Mesodermal cell (in vitro differentiated cells): ENCODE data around the gene C1orf210.

ENCODE experiments used
- H3K27ac ChIP-seq: 2 replicates; pipeline ENCODE4 v1.7.0; 2013; ENCODE audit warnings: mild to moderate bottlenecking, low read depth, low read length, moderate library complexity; ENCODE audit not compliant: severe bottlenecking
- H3K36me3 ChIP-seq: 2 replicates; pipeline ENCODE4 v1.7.1; 2013; ENCODE audit warnings: mild to moderate bottlenecking, low read length, moderate library complexity; ENCODE audit not compliant: control insufficient read depth, insufficient read depth
- H3K4me1 ChIP-seq: one replicate; pipeline ENCODE4 v1.7.1; 2013; ENCODE audit warnings: mild to moderate bottlenecking, low read length; ENCODE audit not compliant: insufficient read depth, control insufficient read depth, poor library complexity, severe bottlenecking
- H3K4me3 ChIP-seq: 2 replicates; pipeline ENCODE4 v1.7.0; 2013; ENCODE audit warnings: low read length, control low read depth, mild to moderate bottlenecking; ENCODE audit not compliant: insufficient read depth, poor library complexity, severe bottlenecking; ENCODE audit errors: extremely low read depth
- H3K9me3 ChIP-seq: 2 replicates; pipeline ENCODE4 v1.7.1; 2013; ENCODE audit warnings: mild to moderate bottlenecking, low read length, moderate library complexity; ENCODE audit not compliant: control insufficient read depth
- WGBS, 2 experiments: methylation state at CpG; one replicate each; pipeline ENCODE4 v1.1.5; 2013; ENCODE audit warnings: missing lambda C conversion rate in 2 of 2; ENCODE audit not compliant: insufficient coverage in 2 of 2; 5-methylcytosine and 5-hydroxymethylcytosine counted together

C1orf210 gene

DNA sequence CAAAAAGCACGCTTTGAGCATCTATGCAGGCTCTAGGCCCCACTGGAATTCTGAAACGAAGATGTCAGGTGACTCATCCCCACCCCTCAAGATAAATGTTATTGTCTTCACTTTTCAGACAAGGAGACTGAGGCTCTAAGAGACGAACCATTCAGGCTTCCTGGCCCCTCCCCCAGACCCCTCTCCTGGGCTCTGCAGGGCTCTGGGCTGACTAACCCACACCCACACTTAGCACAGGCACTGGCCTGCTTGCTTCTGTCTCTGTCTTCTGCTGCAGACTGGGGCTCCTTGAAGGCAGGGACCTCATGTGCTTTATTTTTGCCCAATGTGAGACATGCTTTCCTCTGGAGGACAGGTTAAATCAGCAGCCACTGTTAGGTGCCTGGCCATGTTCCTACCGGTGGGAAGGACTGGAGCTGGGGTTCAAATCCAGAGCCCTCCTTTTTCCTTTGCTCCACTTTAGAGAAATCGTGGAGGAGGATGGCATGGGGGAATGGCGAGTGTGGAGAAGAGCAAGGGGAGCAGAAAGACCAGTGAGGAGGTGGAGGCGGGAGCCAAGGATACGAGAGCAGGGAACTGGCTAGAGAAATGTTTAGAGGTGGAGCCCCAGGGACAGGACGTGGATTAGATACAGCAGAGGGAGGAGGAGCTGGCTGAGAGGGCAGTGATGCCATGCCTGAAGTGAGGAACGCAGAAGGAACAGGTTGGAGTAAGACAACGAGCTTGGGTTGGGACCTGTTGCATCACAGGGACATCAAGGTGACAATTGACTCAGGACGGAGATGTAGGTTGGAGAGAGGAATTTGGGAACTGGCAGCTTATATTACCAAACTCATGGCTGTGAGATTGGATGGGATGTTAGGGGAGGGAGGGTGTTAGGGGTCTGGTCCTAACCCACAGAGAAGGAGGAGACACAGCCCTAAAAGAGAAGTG, 13.9 kb downstream of the C1orf210 start:
- no peak overlapping the region for H3K27ac ChIP-seq
- no peaks in the 10 kb centered on the region for H3K36me3 ChIP-seq
- no peak overlapping the region for H3K4me3 ChIP-seq
- H3K4me1 ChIP-seq = peaks cover 15% of the 10 kb centered on the region
- 68 to 76% methylated on average over 11 of the region's 12 CpGs for WGBS, 2 experiments
- H3K9me3 ChIP-seq = peaks cover 4% of the 10 kb centered on the region

- Histone ChIP-seq H3K4me3 (peak overlapping the region; percentile 16), H3K36me3 (no peaks in the 10 kb centered on the region), H3K9me3 (peaks cover 5% of the 10 kb centered on the region), H3K4me1 (peaks cover 15% of the 10 kb centered on the region), H3K27ac (no peak overlapping the region)
- 32 to 37% methylated on average over 18 to 25 of the region's 29 CpGs for WGBS, 2 experiments
Observed at GRCh38 chr1:43270421-43271095, 14.8 kb downstream of the C1orf210 start.

DNA sequence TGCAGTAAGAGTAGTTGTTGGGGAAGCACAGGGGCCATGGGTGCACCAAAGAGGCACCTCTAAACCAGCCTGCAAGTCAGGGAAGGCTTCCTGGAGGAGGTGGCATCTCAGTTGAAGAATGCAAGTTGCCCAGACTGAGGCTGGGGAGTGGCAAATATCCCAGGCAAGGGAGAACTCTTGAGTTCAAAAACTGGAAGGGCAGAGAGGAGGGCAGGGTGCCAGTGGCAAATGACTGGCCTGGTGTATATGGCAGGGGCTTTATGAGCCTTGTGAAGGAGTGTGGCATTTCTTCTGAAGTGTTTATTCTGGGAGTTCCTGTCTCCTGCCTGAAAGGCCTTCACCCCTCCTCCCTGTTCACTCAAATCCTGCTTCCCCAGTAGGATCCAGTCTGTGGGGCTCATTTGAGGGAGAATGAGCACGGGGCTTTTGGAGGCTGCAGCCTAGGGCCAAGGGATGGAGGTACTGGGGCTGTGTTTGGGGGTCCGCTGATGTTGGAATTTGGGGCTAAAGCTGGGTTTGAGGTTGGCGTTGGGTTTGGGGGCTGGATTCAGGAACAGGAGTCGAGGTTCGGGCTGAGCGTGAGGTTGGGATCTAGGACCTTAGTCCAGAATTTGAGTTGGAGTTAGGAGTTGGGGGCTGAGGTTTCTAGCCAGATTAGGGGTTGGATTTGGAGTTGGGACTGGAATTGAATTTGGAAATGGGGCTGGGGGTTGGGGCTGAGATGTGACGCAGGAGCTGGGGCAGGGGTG, 15.6 kb downstream of the C1orf210 start, which contains the start of gene TMEM125:
TMEM125 (plus strand) TSS at position 357 of the 749 bp plus-strand sequence. CDS start 2,740 bp downstream, outside the sequence.
- H3K9me3 ChIP-seq = peaks cover 12% of the 10 kb centered on the region
- no peaks in the 10 kb centered on the region for H3K36me3 ChIP-seq
- 89 to 92% methylated on average over 6 to 7 of the region's 7 CpGs for WGBS, 2 experiments
- peak within 1 kb of the TSS; percentile 16 for H3K4me3 ChIP-seq
- peaks cover 15% of the 10 kb centered on the region for H3K4me1 ChIP-seq
- no peak within 1 kb of the TSS for H3K27ac ChIP-seq

DNA sequence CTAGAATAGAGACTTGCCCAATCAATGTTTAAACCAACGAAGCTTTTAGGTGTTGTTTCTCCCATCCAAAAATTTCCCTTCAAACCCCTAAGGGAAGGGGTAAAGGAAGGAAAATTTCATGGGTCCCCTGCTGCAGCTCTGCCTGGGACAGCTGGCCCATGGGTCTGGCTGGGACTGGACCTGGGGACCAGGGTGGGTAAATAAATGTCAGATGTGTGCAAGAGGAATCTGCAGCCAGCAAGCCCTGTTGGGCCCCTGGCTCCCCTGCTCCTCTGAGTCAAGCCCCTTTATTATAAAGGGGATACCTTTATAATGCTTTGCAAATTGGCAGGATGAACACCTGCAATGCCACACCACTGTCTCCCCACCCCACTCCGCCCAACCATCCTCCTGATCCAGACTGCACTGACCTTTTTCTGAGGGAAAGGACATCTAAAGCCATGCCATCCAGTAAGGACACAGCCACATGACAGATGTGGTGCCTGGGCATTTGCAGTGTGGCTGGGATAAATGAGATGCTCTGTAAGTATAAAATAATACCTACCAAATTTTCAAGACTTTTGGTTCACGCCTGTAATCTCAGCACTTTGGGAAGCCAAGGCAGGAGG, 17.5 kb downstream of the C1orf210 start:
- Histone ChIP-seq H3K4me1 (peaks cover 15% of the 10 kb centered on the region), H3K27ac (no peak overlapping the region), H3K36me3 (no peaks in the 10 kb centered on the region), H3K9me3 (peaks cover 13% of the 10 kb centered on the region), H3K4me3 (no peak overlapping the region)
- 88 to 100% methylated on average over 1 of the region's 3 CpGs for WGBS, 2 experiments

GRCh38 chr1:43267291-43267805, 18.0 kb downstream of the C1orf210 start:
- H3K4me3 ChIP-seq = no peak overlapping the region
- H3K4me1 ChIP-seq = peaks cover 15% of the 10 kb centered on the region
- WGBS, 2 experiments = 81 to 92% methylated on average over 8 to 9 of the region's 9 CpGs
- no peaks in the 10 kb centered on the region for H3K36me3 ChIP-seq
- H3K27ac ChIP-seq = no peak overlapping the region
- peaks cover 18% of the 10 kb centered on the region for H3K9me3 ChIP-seq

DNA sequence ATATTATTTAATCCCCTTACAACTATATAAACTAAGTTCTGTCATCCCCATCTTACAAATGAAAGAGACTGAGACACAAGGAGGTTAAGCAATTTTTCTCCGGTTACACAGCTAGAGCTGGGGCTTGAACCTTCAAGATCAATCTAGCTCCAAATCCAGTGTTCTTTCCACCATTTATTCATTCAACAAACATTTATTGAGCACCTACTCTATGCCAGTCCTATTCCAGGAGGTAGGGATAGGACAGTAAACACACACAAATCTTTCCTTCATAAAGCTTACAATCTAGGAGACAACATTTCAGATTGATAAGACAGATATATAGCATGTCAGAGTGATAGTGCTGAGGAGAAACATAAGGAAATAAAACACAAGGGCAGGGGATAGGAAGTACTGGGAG, 18.5 kb downstream of the C1orf210 start:
- Histone ChIP-seq H3K4me1 (peaks cover 15% of the 10 kb centered on the region), H3K27ac (no peak overlapping the region), H3K36me3 (no peaks in the 10 kb centered on the region), H3K4me3 (no peak overlapping the region), H3K9me3 (peaks cover 20% of the 10 kb centered on the region)
- 67 to 100% methylated on average over 1 of the region's 1 CpG for WGBS, 2 experiments

GRCh38 chr1:43265431-43265830, 19.9 kb downstream of the C1orf210 start:
- Histone ChIP-seq H3K36me3 (no peaks in the 10 kb centered on the region), H3K4me3 (no peak overlapping the region), H3K27ac (no peak overlapping the region), H3K9me3 (peaks cover 26% of the 10 kb centered on the region), H3K4me1 (peaks cover 5% of the 10 kb centered on the region)
- 95 to 100% methylated on average over 1 to 4 of the region's 4 CpGs for WGBS, 2 experiments

DNA sequence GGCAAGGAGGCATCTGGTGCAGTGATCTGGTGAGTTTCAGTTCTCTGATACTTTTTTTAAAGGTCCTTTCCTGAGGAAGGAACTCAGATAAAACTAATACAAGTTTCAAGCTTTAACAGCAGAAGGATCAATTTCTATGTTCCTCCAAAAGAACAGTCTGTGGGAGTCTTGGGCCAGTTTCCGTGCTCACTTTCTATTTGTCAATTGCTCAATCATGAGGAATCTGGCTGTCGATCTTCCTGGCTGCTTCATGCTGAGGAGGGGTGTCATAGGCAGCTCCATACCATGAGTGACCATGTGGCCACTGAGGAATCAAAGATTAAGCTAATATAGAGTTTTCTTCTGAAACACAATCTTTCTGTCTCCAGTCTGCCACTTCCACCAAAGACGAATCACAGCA, 27.0 kb downstream of the C1orf210 start:
- no peak overlapping the region for H3K27ac ChIP-seq
- no peak overlapping the region for H3K4me3 ChIP-seq
- no peaks in the 10 kb centered on the region for H3K36me3 ChIP-seq
- 0 to 40% methylated on average over 1 to 2 of the region's 3 CpGs for WGBS, 2 experiments
- peaks cover 38% of the 10 kb centered on the region for H3K9me3 ChIP-seq
- H3K4me1 ChIP-seq = no peaks in the 10 kb centered on the region

- WGBS, 2 experiments = 82 to 90% methylated on average over 6 to 8 of the region's 8 CpGs
- peaks cover 29% of the 10 kb centered on the region for H3K9me3 ChIP-seq
- H3K4me3 ChIP-seq = no peak overlapping the region
Observed at GRCh38 chr1:43256675-43257570, 28.5 kb downstream of the C1orf210 start.

More at GRCh38 chr1:43256675-43257570, 28.5 kb downstream of the C1orf210 start:
- Histone ChIP-seq H3K36me3 (no peaks in the 10 kb centered on the region), H3K27ac (no peak overlapping the region), H3K4me1 (no peaks in the 10 kb centered on the region)
